ENCODE measurements around the gene RPS23. TPM values are rescaled to one million over a fixed set of nuclear protein-coding genes. Genes with fewer than 3 reads are reported as not detected.

RPS23 gene
- total RNA-seq, 1 experiment from 2014 or later = 2,206 TPM

DNA sequence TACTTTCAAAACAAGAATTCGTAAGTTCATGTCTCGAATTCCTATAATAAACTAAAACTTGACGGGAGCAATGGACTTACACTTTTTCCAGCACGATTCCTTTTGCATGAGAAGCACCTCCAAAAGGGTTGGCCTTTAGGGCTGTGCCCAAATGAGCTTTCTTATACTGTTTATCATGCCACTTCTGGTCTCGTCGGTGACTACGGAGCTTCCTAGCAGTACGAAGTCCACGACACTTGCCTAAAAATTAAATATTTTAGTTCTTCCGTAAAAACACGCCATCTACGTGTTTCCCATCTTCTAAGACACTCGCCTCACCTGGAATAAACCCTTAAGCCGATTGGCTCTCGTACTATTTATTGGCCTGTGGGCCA, 554 bp downstream of the RPS23 start:
- no peak for TF ChIP-seq ELF1 (IDR thresholded peaks at IDR 0.05; ENCODE audit: borderline replicate concordance, low read depth)
- TF ChIP-seq EZH2phosphoT487 (IDR thresholded peaks at IDR 0.05; ENCODE audit: borderline replicate concordance) = no peak
- no peak for TF ChIP-seq JUND (IDR thresholded peaks at IDR 0.05)
- POLR2A ChIA-PET = interaction anchor here (0.9 to 1.4 kb wide), 3 partner anchors 20 to 87 kb away, joined by 3 to 13 read pairs (median 3); no protein-coding TSS in a partner anchor
- peaks cover 6% of the 10 kb centered on the region; the same call in 1 of the 2 replicates for H4K20me1 ChIP-seq (ENCODE audit: insufficient read depth)
- H3K36me3 ChIP-seq (ENCODE audit: control insufficient read depth in 1 of 2, insufficient read depth in 2 of 2, low read length in 2 of 2) = peaks cover 22 to 32% of the 10 kb centered on the region in 2 experiments
- CTCF ChIA-PET = no interaction called here
- RAD21 ChIA-PET (ENCODE audit: low non-redundant PET in 1 of 2, low total read pairs in 2 of 2, uncharacterized antibody in 2 of 2, unreplicated experiment in 2 of 2) = no interaction called here
- no peak for DNase-seq (ENCODE audit: low read depth, low spot score)
- no peaks in the 10 kb centered on the region for H3K9me2 ChIP-seq (ENCODE audit: insufficient read depth)
- ATAC-seq = no peak
- BruUV-seq (replicated peaks) = no TSS peak
- intact Hi-C loops (cut with micrococcal nuclease) = no loop called here
- H2AFZ ChIP-seq (ENCODE audit: low read depth, low read length, poor library complexity, severe bottlenecking) = no peak overlapping the region
- peak overlapping the region; percentile 74 for H3K27ac ChIP-seq (ENCODE audit: low read depth, low read length)
- H3K4me1 ChIP-seq (ENCODE audit: control insufficient read depth in 1 of 2, insufficient read depth in 2 of 2, low read length in 2 of 2) = peaks cover 4 to 23% of the 10 kb centered on the region in 2 experiments; a peak in 3 of 4 replicates
- no peaks in the 10 kb centered on the region for H3K27me3 ChIP-seq (ENCODE audit: insufficient read depth, low read length)
- no peaks in the 10 kb centered on the region for H3K9me3 ChIP-seq (ENCODE audit: control insufficient read depth in 1 of 2, insufficient read depth in 1 of 2, low read depth in 1 of 2, low read length in 2 of 2)
- peak overlapping the region; percentile 93 to 94 for H3K4me3 ChIP-seq (replicated peaks in 1 of 2; ENCODE audit: low read depth in 1 of 2, low read length in 2 of 2)
- H3K79me2 ChIP-seq (ENCODE audit: insufficient read depth, low read length) = peaks cover 50% of the 10 kb centered on the region
- H3K9ac ChIP-seq (ENCODE audit: low read length) = peak overlapping the region; percentile 92
- peak overlapping the region; percentile 94 for H3K4me2 ChIP-seq (ENCODE audit: low read length)

DNA sequence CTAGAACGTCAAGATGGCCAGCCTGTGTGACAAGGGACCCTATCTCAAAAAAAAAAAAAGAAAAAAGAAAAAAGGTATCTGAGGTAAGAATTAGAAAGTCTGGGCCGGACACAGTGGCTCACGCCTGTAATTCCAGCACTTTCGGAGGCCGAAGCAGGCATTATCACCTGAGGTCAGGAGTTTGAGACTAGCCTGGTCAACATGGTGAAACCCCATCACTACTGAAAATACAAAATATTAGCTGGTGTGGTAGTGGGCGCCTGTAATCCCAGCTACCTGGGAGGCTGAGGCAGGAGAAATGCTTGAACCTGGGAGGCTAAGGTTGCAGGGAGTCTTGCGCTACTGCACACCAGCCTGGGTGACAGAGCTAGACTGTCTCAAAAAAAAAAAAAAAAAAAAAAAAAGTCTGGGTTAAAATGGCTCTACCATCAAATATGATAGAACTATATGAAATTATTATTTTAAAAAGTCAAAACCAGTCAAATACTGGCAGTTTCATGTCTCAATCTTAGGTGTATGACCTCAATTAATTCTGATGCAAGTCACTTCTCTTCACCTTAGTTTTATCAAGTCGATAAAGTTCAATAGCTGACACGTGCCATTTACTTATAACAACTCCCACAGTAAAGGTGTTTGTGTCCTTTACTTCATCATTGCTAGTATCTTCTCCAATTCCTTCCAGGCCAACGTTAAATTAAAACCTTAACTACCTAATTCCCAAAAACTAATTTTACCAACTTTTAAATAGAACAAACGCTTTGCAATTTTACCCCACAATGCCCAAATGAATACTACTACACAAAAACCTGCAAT, 1.1 kb downstream of the RPS23 start:
- Histone ChIP-seq H3K4me2 (ENCODE audit: low read length) (peak overlapping the region; percentile 94), H3K4me3 (replicated peaks in 1 of 2; ENCODE audit: low read depth in 1 of 2, low read length in 2 of 2) (peak overlapping the region; percentile 93 to 94), H3K9ac (ENCODE audit: low read length) (peak overlapping the region; percentile 92), H3K36me3 (ENCODE audit: control insufficient read depth in 1 of 2, insufficient read depth in 2 of 2, low read length in 2 of 2) (peaks cover 22 to 32% of the 10 kb centered on the region in 2 experiments), H3K9me2 (ENCODE audit: insufficient read depth) (no peaks in the 10 kb centered on the region), H3K9me3 (ENCODE audit: control insufficient read depth in 1 of 2, insufficient read depth in 1 of 2, low read depth in 1 of 2, low read length in 2 of 2) (no peaks in the 10 kb centered on the region), H2AFZ (ENCODE audit: low read depth, low read length, poor library complexity, severe bottlenecking) (no peak overlapping the region), H4K20me1 (ENCODE audit: insufficient read depth) (peaks cover 6% of the 10 kb centered on the region; the same call in 1 of the 2 replicates), H3K79me2 (ENCODE audit: insufficient read depth, low read length) (peaks cover 50% of the 10 kb centered on the region), H3K27me3 (ENCODE audit: insufficient read depth, low read length) (no peaks in the 10 kb centered on the region), H3K4me1 (ENCODE audit: control insufficient read depth in 1 of 2, insufficient read depth in 2 of 2, low read length in 2 of 2) (peaks cover 4 to 23% of the 10 kb centered on the region in 2 experiments; a peak in 3 of 4 replicates), H3K27ac (ENCODE audit: low read depth, low read length) (peak overlapping the region; percentile 74)
- ChIA-PET POLR2A (no interaction called here), RAD21 (ENCODE audit: low non-redundant PET in 1 of 2, low total read pairs in 2 of 2, uncharacterized antibody in 2 of 2, unreplicated experiment in 2 of 2) (no interaction called here), CTCF (no interaction called here)
- DNase-seq (ENCODE audit: low read depth, low spot score) = no peak
- TSS peak; percentile 53 for BruUV-seq (replicated peaks)
- TF ChIP-seq EGR1 (IDR thresholded peaks at IDR 0.05; ENCODE audit: low read depth) (no peak), CEBPB (IDR thresholded peaks at IDR 0.05; ENCODE audit: low read depth) (no peak), POLR2A (IDR thresholded peaks at IDR 0.05; ENCODE audit: borderline replicate concordance, extremely low read depth, insufficient read depth, insufficient read length) (no peak), SP1 (IDR thresholded peaks at IDR 0.05; ENCODE audit: low read depth) (no peak), FOSL1 (IDR thresholded peaks at IDR 0.05; ENCODE audit: low read depth) (no peak), ELF1 (IDR thresholded peaks at IDR 0.05; ENCODE audit: borderline replicate concordance, low read depth) (no peak)
- TF ChIP-seq, protein P1, sequence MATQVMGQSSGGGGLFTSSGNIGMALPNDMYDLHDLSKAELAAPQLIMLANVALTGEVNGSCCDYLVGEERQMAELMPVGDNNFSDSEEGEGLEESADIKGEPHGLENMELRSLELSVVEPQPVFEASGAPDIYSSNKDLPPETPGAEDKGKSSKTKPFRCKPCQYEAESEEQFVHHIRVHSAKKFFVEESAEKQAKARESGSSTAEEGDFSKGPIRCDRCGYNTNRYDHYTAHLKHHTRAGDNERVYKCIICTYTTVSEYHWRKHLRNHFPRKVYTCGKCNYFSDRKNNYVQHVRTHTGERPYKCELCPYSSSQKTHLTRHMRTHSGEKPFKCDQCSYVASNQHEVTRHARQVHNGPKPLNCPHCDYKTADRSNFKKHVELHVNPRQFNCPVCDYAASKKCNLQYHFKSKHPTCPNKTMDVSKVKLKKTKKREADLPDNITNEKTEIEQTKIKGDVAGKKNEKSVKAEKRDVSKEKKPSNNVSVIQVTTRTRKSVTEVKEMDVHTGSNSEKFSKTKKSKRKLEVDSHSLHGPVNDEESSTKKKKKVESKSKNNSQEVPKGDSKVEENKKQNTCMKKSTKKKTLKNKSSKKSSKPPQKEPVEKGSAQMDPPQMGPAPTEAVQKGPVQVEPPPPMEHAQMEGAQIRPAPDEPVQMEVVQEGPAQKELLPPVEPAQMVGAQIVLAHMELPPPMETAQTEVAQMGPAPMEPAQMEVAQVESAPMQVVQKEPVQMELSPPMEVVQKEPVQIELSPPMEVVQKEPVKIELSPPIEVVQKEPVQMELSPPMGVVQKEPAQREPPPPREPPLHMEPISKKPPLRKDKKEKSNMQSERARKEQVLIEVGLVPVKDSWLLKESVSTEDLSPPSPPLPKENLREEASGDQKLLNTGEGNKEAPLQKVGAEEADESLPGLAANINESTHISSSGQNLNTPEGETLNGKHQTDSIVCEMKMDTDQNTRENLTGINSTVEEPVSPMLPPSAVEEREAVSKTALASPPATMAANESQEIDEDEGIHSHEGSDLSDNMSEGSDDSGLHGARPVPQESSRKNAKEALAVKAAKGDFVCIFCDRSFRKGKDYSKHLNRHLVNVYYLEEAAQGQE (IDR thresholded peaks at IDR 0.05; ENCODE audit: low read depth) = no peak
- TF ChIP-seq, protein P2, sequence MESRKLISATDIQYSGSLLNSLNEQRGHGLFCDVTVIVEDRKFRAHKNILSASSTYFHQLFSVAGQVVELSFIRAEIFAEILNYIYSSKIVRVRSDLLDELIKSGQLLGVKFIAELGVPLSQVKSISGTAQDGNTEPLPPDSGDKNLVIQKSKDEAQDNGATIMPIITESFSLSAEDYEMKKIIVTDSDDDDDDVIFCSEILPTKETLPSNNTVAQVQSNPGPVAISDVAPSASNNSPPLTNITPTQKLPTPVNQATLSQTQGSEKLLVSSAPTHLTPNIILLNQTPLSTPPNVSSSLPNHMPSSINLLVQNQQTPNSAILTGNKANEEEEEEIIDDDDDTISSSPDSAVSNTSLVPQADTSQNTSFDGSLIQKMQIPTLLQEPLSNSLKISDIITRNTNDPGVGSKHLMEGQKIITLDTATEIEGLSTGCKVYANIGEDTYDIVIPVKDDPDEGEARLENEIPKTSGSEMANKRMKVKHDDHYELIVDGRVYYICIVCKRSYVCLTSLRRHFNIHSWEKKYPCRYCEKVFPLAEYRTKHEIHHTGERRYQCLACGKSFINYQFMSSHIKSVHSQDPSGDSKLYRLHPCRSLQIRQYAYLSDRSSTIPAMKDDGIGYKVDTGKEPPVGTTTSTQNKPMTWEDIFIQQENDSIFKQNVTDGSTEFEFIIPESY (IDR thresholded peaks at IDR 0.05; ENCODE audit: extremely low read depth, insufficient replicate concordance, low read length) = no peak
- no peak for ATAC-seq
- intact Hi-C loops (cut with micrococcal nuclease) = no loop called here
